Measurements from ENCODE around the gene RPTOR. TPM values are rescaled to one million over a fixed set of nuclear protein-coding genes. Genes with fewer than 3 reads are reported as not detected.

The RPTOR gene
- total and polyA plus RNA-seq, 10 of the 15 experiments (the other 5 are each of a cell fraction or from before 2014, with no cell fraction given), result 0.18 to 32.1 (median 7.8) TPM

DNA sequence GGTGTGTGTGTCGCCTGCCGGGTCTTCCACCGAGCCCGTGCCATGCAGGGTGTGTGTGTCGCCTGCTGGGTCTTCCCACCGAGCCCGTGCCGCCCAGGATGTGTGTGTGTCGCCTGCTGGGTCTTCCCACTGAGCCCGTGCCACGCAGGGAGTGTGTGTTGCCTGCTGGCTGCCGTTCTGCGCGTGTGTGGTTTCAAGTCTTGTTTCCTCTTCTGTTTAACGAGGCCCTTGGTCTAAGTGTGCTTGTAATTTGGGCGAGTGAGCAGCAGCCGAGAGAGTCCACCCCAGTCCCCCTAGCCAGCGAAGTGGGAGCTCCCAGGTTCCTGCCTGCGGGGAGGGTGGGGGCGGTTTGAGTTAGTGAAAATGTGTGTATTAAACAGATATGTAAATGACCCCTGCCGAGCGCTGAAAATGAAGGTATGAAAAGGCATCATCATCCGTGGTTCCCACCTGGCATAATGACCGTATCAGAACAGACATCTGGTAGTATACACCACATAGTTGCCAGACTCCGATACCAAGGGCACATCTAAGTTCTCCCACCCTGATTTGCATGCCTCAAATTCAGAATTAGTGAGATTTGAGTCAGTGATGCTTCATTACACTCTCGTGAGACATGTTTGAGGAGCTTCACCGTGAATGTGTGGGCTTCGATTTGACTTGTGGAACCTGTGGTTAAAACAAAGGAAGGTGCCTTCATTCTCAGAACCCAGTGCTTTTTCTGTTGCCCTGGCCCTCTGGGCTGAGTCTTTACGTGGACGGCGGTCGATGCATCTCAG lies 332.5 kb downstream of the RPTOR start:
- Histone ChIP-seq H3K4me1 (ENCODE audit: control insufficient read depth, insufficient read depth, low read length) (peaks cover 21% of the 10 kb centered on the region), H3K27ac (ENCODE audit: control insufficient read depth, insufficient read depth) (peak overlapping the region; percentile 79), H4K20me1 (ENCODE audit: control insufficient read depth, insufficient read depth) (no peaks in the 10 kb centered on the region), H2AFZ (ENCODE audit: control insufficient read depth, low read depth, low read length) (peak overlapping the region; percentile 8; the same call in 1 of the 2 replicates), H3K4me2 (ENCODE audit: control insufficient read depth, insufficient read depth) (peak overlapping the region; percentile 58), H3K9ac (ENCODE audit: control insufficient read depth, insufficient read depth, low read length) (peak overlapping the region; percentile 53; the same call in 1 of the 2 replicates), H3K9me3 (replicated peaks; ENCODE audit: control insufficient read depth, insufficient read depth, low read length) (no peaks in the 10 kb centered on the region), H3K79me2 (ENCODE audit: control insufficient read depth, insufficient read depth, low read length) (no peaks in the 10 kb centered on the region), H3K27me3 (replicated peaks in 1 of 2; ENCODE audit: control insufficient read depth in 2 of 2, insufficient read depth in 2 of 2, low read length in 1 of 2) (no peaks in the 10 kb centered on the region), H3K4me3 (0 out of 2 replicates have a peak overlapping the region, but pooled peaks have one; percentile 9), H3K36me3 (ENCODE audit: control insufficient read depth in 2 of 2, insufficient read depth in 2 of 2, low read length in 1 of 2) (peaks cover 4 to 6% of the 10 kb centered on the region in 2 experiments; a peak in 3 of 4 replicates)
- RAD21 ChIA-PET (ENCODE audit: unreplicated experiment), result interaction anchor here (0.8 to 1.8 kb wide), 8 partner anchors 15 to 140 kb away, joined by 3 to 11 read pairs (median 4); no protein-coding TSS in a partner anchor
- SMC1A ChIA-PET (ENCODE audit: uncharacterized antibody, unreplicated experiment), result interaction anchor here (0.6 to 2.1 kb wide), 15 partner anchors 11 to 272 kb away, joined by 3 to 22 read pairs (median 4); no protein-coding TSS in a partner anchor
- 2% methylated on average over 32 of the region's 32 CpGs for WGBS (ENCODE audit: insufficient coverage, insufficient replicate concordance, low lambda C conversion rate, missing lambda C conversion rate)
- FAIRE-seq, result peak; percentile 100
- CTCF ChIA-PET, result interaction anchor here (0.5 to 1.5 kb wide), 10 partner anchors 11 to 271 kb away, joined by 3 to 15 read pairs (median 4); no protein-coding TSS in a partner anchor
- in situ Hi-C loops (cut with MboI) (no loop called here), intact Hi-C loops (cut with micrococcal nuclease; ENCODE audit: unreplicated experiment) (loop anchor here (1.0 kb wide), 5 partner anchors 14 to 52 kb away; no protein-coding TSS in a partner anchor)
- no TSS peak for BruUV-seq (replicated peaks)
- peak; percentile 97 for ATAC-seq
- POLR2A ChIA-PET, result interaction anchor here (1.1 to 1.8 kb wide), 4 partner anchors 15 to 52 kb away, joined by 3 to 12 read pairs (median 4); no protein-coding TSS in a partner anchor
- DNase-seq (ENCODE audit: low read depth, low spot score), result peak; percentile 99
- TF ChIP-seq ZBTB33 (IDR thresholded peaks at IDR 0.05), result no peak
- TF ChIP-seq TCF12 (IDR thresholded peaks at IDR 0.05; ENCODE audit: low read depth, low read length), result peak; percentile 66; the same call in 1 of the 2 replicates
- peak in 1 of 2 experiments; percentile 46; a peak in 1 of 4 replicates for TF ChIP-seq ETV6 (conservative IDR thresholded peaks at IDR 0.05 in 1 of 2, IDR thresholded peaks at IDR 0.05 in 1 of 2; ENCODE audit: borderline replicate concordance in 1 of 2, low read depth in 1 of 2)
- TF ChIP-seq IRF5 (IDR thresholded peaks at IDR 0.05; ENCODE audit: borderline replicate concordance), result no peak
- TF ChIP-seq POLR2AphosphoS2 (IDR thresholded peaks at IDR 0.05; ENCODE audit: low read depth, low read length), result no peak
- TF ChIP-seq CREM (IDR thresholded peaks at IDR 0.05; ENCODE audit: low read depth), result peak; percentile 59; the same call in 1 of the 2 replicates
- TF ChIP-seq, protein P1, sequence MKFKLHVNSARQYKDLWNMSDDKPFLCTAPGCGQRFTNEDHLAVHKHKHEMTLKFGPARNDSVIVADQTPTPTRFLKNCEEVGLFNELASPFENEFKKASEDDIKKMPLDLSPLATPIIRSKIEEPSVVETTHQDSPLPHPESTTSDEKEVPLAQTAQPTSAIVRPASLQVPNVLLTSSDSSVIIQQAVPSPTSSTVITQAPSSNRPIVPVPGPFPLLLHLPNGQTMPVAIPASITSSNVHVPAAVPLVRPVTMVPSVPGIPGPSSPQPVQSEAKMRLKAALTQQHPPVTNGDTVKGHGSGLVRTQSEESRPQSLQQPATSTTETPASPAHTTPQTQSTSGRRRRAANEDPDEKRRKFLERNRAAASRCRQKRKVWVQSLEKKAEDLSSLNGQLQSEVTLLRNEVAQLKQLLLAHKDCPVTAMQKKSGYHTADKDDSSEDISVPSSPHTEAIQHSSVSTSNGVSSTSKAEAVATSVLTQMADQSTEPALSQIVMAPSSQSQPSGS (IDR thresholded peaks at IDR 0.05; ENCODE audit: low read length), result peak; percentile 88
- peak; percentile 27; the same call in 1 of the 2 replicates for TF ChIP-seq LARP7 (IDR thresholded peaks at IDR 0.05)
- TF ChIP-seq NFIC (IDR thresholded peaks at IDR 0.05; ENCODE audit: low read depth, low read length), result peak; percentile 84; the same call in 1 of the 2 replicates
- TF ChIP-seq KDM1A (IDR thresholded peaks at IDR 0.05; ENCODE audit: borderline replicate concordance), result no peak
- TF ChIP-seq IKZF2 (IDR thresholded peaks at IDR 0.05), result peak; percentile 81 to 86
- TF ChIP-seq, protein P2, sequence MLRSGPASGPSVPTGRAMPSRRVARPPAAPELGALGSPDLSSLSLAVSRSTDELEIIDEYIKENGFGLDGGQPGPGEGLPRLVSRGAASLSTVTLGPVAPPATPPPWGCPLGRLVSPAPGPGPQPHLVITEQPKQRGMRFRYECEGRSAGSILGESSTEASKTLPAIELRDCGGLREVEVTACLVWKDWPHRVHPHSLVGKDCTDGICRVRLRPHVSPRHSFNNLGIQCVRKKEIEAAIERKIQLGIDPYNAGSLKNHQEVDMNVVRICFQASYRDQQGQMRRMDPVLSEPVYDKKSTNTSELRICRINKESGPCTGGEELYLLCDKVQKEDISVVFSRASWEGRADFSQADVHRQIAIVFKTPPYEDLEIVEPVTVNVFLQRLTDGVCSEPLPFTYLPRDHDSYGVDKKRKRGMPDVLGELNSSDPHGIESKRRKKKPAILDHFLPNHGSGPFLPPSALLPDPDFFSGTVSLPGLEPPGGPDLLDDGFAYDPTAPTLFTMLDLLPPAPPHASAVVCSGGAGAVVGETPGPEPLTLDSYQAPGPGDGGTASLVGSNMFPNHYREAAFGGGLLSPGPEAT (IDR thresholded peaks at IDR 0.05; ENCODE audit: low read depth), result peak; percentile 75
- TF ChIP-seq GABPA (IDR thresholded peaks at IDR 0.05; ENCODE audit: low read depth), result 0 out of 2 replicates have a peak, but pooled peaks have one; percentile 18
- TF ChIP-seq MEF2A (IDR thresholded peaks at IDR 0.05; ENCODE audit: insufficient read depth, low read depth, low read length), result 0 out of 2 replicates have a peak, but pooled peaks have one; percentile 21
- TF ChIP-seq ZZZ3 (IDR thresholded peaks at IDR 0.05; ENCODE audit: control insufficient read depth, insufficient read length, low read depth), result no peak
